Psoas muscle (tissue), 8 donors: ENCODE measurements around the gene GPC1. TPM values are rescaled to one million over a fixed set of nuclear protein-coding genes. Genes with fewer than 3 reads are reported as not detected.

Experiments used
- ATAC-seq, 4 donors: fragments of 200-7000 bp; cut with Tn5 transposase; one replicate each; pipeline ENCODE4 v1.9.1; 2020; ENCODE audit warnings: moderate library complexity in 3 of 4, mild to moderate bottlenecking in 2 of 4
- DNase-seq, 2 donors: peaks; one replicate each; pipeline ENCODE4 v3.0.0-alpha.2; 2020
- H3K27ac ChIP-seq: fragments of 200-600 bp; one replicate; pipeline ENCODE4 v1.8.0; 2022
- H3K27me3 ChIP-seq, 3 donors: fragments of 200-600 bp in 1 of 3; one replicate each; pipeline versions ENCODE4 v1.6.1 to v1.8.0; 2013 to 2022; ENCODE audit warnings: low read length in 2 of 3, mild to moderate bottlenecking in 2 of 3, moderate library complexity in 1 of 3; ENCODE audit not compliant: insufficient read depth in 3 of 3
- H3K36me3 ChIP-seq, 2 donors: fragments of 200-600 bp in 1 of 2; one replicate each; pipeline versions ENCODE4 v1.6.1 to v1.8.0; 2013 to 2022; ENCODE audit warnings: low read depth in 1 of 2, mild to moderate bottlenecking in 1 of 2, moderate library complexity in 1 of 2; ENCODE audit not compliant: insufficient read depth in 1 of 2
- H3K4me1 ChIP-seq: fragments of 200-600 bp; one replicate; pipeline ENCODE4 v1.8.0; 2022
- H3K4me3 ChIP-seq: fragments of 200-600 bp; one replicate; pipeline ENCODE4 v1.8.0; 2022; ENCODE audit warnings: mild to moderate bottlenecking
- H3K9me3 ChIP-seq: fragments of 200-600 bp; one replicate; pipeline ENCODE4 v1.8.0; 2022
- CTCF ChIP-seq: fragments of 200-600 bp; IDR thresholded peaks from one replicate; pipeline ENCODE4 v1.8.0; 2022; ENCODE audit warnings: antibody characterized with exemption
- WGBS, 3 donors: extraction: QIAGEN DNeasy Blood & Tissue Kit; methylation state at CpG; one replicate each; pipeline versions ENCODE4 v1.1.6 to v1.1.7; 2013; 5-methylcytosine and 5-hydroxymethylcytosine counted together
- intact Hi-C, 2 donors: fragments of 100-400 bp; cut with DNase I; formaldehyde crosslinking; loops; one replicate each; pipeline versions ENCODE4 v1.11.0 to v1.14.2; 2022
- polyA plus RNA-seq, 3 donors: library from polyadenylated mRNA; stranded (reverse); fragments of 200-250 nt; gene quantifications; one replicate each; pipeline ENCODE4 v1.2.3, GENCODE V29; 2013
- total RNA-seq, 4 donors: library from RNA; stranded (reverse); fragmentation: NEBNext Ultra II Directional in 2 of 4; extraction: Animal tissue kit (Norgen Biotek cat#: 25700) in 2 of 4; gene quantifications; one replicate each; pipeline versions ENCODE4 v1.2.1 to v1.2.4, GENCODE V29; 2021 to 2023
- donor health status: healthy with polysubstance abuse.
- donor health status: DM: no; HTN: no; CAD: no; lungs with moderate emphysema.
- donor health status: Bipolar disorder and iron deficiency.
- donor health status: healthy.
- donor health status: DM: yes; HTN: yes; CAD: no.
- donor health status: DM: no; HTN: no; CAD: no.
- donor health status: DM: no; HTN: no; CAD: no.
- donor health status: DM: yes; HTN: yes; CAD: no.

Gene GPC1
- total and polyA plus RNA-seq, 7 donors, result 85.4 to 180 (median 116) TPM

GRCh38 chr2:240421381-240421780 lies 14.1 kb upstream of the GPC1 start:
- ATAC-seq (no peak), DNase-seq (no peak)

GRCh38 chr2:240422658-240423329 lies 12.7 kb upstream of the GPC1 start:
- Histone ChIP-seq H3K4me3 (no peak overlapping the region), H3K27ac (no peak overlapping the region), H3K36me3 (no peaks in the 10 kb centered on the region), H3K27me3 (peaks cover 0 to 2% (median 0%) of the 10 kb centered on the region in 3 donors), H3K9me3 (peaks cover 4% of the 10 kb centered on the region), H3K4me1 (no peaks in the 10 kb centered on the region)
- intact Hi-C loops, result no loop called here
- DNase-seq, result no peak
- ATAC-seq, result no peak
- WGBS, 3 donors, result 79 to 88% (median 83%) methylated on average over 6 of the region's 6 CpGs
- no peak for TF ChIP-seq CTCF

More at GRCh38 chr2:240421381-240421780, 14.1 kb upstream of the GPC1 start:
- peaks cover 4% of the 10 kb centered on the region for H3K9me3 ChIP-seq
- H3K4me1 ChIP-seq, result no peaks in the 10 kb centered on the region
- no peak for TF ChIP-seq CTCF
- 85 to 97% (median 91%) methylated on average over 3 of the region's 3 CpGs for WGBS, 3 donors
- H3K27me3 ChIP-seq, result peaks cover 0 to 2% (median 0%) of the 10 kb centered on the region in 3 donors
- intact Hi-C loops, result no loop called here
- H3K4me3 ChIP-seq, result no peak overlapping the region
- no peak overlapping the region for H3K27ac ChIP-seq
- H3K36me3 ChIP-seq, result no peaks in the 10 kb centered on the region

GRCh38 chr2:240423788-240424191 lies 11.7 kb upstream of the GPC1 start:
- no peaks in the 10 kb centered on the region for H3K4me1 ChIP-seq
- H3K27ac ChIP-seq, result no peak overlapping the region
- DNase-seq, result no peak
- intact Hi-C loops, result no loop called here
- H3K27me3 ChIP-seq, result peaks cover 0 to 2% (median 0%) of the 10 kb centered on the region in 3 donors
- peaks cover 4% of the 10 kb centered on the region for H3K9me3 ChIP-seq
- no peak for TF ChIP-seq CTCF
- no peak for ATAC-seq
- H3K36me3 ChIP-seq, result no peaks in the 10 kb centered on the region
- H3K4me3 ChIP-seq, result no peak overlapping the region
- WGBS, 3 donors, result 79 to 92% (median 83%) methylated on average over 17 of the region's 17 CpGs

- H3K4me1 ChIP-seq, result no peaks in the 10 kb centered on the region
- WGBS, 3 donors, result 65 to 77% (median 66%) methylated on average over 29 of the region's 29 CpGs
- no peak overlapping the region for H3K4me3 ChIP-seq
- DNase-seq, result peak in 1 of 2 donors; percentile 62
- peaks cover 4% of the 10 kb centered on the region for H3K9me3 ChIP-seq
- peak; percentile 74 to 88 (median 81) for ATAC-seq
- H3K27ac ChIP-seq, result no peak overlapping the region
- TF ChIP-seq CTCF, result no peak
- intact Hi-C loops, result no loop called here
- H3K36me3 ChIP-seq, result no peaks in the 10 kb centered on the region
- no peaks in the 10 kb centered on the region for H3K27me3 ChIP-seq
These were observed 10.9 kb upstream of the GPC1 start for GRCh38 chr2:240424341-240425235.
